K562 (cell line): ENCODE results near the gene ARID3B. TPM values are rescaled to one million over a fixed set of nuclear protein-coding genes. Genes with fewer than 3 reads are reported as not detected.

Source experiments
- ATAC-seq: fragments of 200-7000 bp; cut with Tn5 transposase; 3 replicates; pipeline ENCODE4 v1.9.1; 2020; ENCODE audit warnings: moderate library complexity
- BruUV-seq: library from RNA; stranded (reverse); fragments of 400-500 nt; replicated peaks from 2 replicates; lab custom pipeline; 2021; lab: Mats Ljungman, UMichigan
- CTCF ChIA-PET: fragments of 300-600 bp; formaldehyde crosslinking; extraction: SDS; loops from one replicate; lab custom pipeline; 2021; ENCODE audit warnings: low intra/inter-chr PET ratio; lab: Yijun Ruan, JAX
- POLR2A ChIA-PET: fragments of 300-600, 350-650 bp; sonication (Branson Sonifier 250); formaldehyde crosslinking; extraction: SDS; loops from one replicate; lab custom pipeline; 2021; ENCODE audit warnings: antibody characterized with exemption, inconsistent platforms; lab: Yijun Ruan, JAX
- DNase-seq, 4 experiments: peaks; one replicate each; pipeline versions ENCODE4 v3.0.0 to v3.0.0-alpha.2; 2011 to 2018; ENCODE audit warnings: low spot score in 3 of 4, mixed read lengths in 3 of 4; ENCODE audit errors: extremely low read depth in 1 of 4
- FAIRE-seq: peaks from 2 replicates; lab custom pipeline; 2011; peaks lifted over from hg19 to GRCh38; lab: Jason Lieb, UNC
- H2AFZ ChIP-seq: 2 replicates; pipeline ENCODE4 v1.6.0; 2011; ENCODE audit warnings: low read depth, low read length, control low read depth, inconsistent platforms
- H3K27ac ChIP-seq: fragments of 200-600 bp; 3 replicates; pipeline ENCODE4 v1.8.0; 2011; ENCODE audit warnings: low read depth, mild to moderate bottlenecking, control low read depth, inconsistent platforms, low read length, moderate library complexity, mixed read lengths; ENCODE audit errors: extremely low read depth
- H3K27me3 ChIP-seq, 2 experiments: fragments of 300-600 bp in 1 of 2; 2 replicates in 1 of 2; 3 replicates in 1 of 2; pipeline versions ENCODE4 v1.6.0 to v1.8.0; 2011; ENCODE audit warnings: inconsistent platforms in 2 of 2, low read length in 2 of 2, mild to moderate bottlenecking in 1 of 2, mixed read lengths in 1 of 2, moderate library complexity in 1 of 2; ENCODE audit not compliant: control insufficient read depth in 2 of 2, insufficient read depth in 2 of 2
- H3K36me3 ChIP-seq: fragments of 300-600 bp; 3 replicates; pipeline ENCODE4 v1.8.0; 2011; ENCODE audit warnings: mild to moderate bottlenecking, low read length, inconsistent platforms; ENCODE audit not compliant: control insufficient read depth, insufficient read depth
- H3K4me1 ChIP-seq, 2 experiments: fragments of 200-600 bp in 1 of 2; replicated peaks in 1 of 2; 2 replicates in 1 of 2; 3 replicates in 1 of 2; pipeline versions ENCODE4 v1.5.1 to v1.8.0; 2011; ENCODE audit warnings: inconsistent platforms in 2 of 2, low read length in 2 of 2, mild to moderate bottlenecking in 1 of 2, mixed read lengths in 1 of 2, moderate library complexity in 1 of 2; ENCODE audit not compliant: control insufficient read depth in 2 of 2, insufficient read depth in 2 of 2
- H3K4me2 ChIP-seq: 2 replicates; pipeline ENCODE4 v1.6.1; 2011; ENCODE audit warnings: low read length, control low read depth, inconsistent platforms, mixed read lengths; ENCODE audit not compliant: insufficient read depth
- H3K4me3 ChIP-seq: fragments of 200-600 bp; sonication (generic), shearing (Covaris generic); 2 replicates; pipeline ENCODE4 v1.5.1; 2016; ENCODE audit warnings: control low read depth, inconsistent platforms
- H3K79me2 ChIP-seq: fragments of 200-600 bp; 3 replicates; pipeline ENCODE4 v1.8.0; 2011; ENCODE audit warnings: low read length, inconsistent platforms; ENCODE audit not compliant: control insufficient read depth, insufficient read depth
- H3K9ac ChIP-seq, 2 experiments: 2 replicates each; pipeline versions ENCODE4 v1.6.0 to v1.6.1; 2011; ENCODE audit warnings: low read depth in 2 of 2, low read length in 2 of 2, control low read depth in 1 of 2, inconsistent platforms in 1 of 2, mild to moderate bottlenecking in 1 of 2, mixed read lengths in 1 of 2; ENCODE audit not compliant: insufficient read depth in 1 of 2
- H3K9me1 ChIP-seq: one replicate; pipeline ENCODE4 v1.6.0; 2011; ENCODE audit warnings: inconsistent platforms, mild to moderate bottlenecking, low read length, moderate library complexity; ENCODE audit not compliant: control insufficient read depth, insufficient read depth
- H3K9me3 ChIP-seq: replicated peaks from 2 replicates; pipeline ENCODE4 v1.5.1; 2011; ENCODE audit warnings: low read depth, low read length, inconsistent platforms; ENCODE audit not compliant: control insufficient read depth, insufficient read depth
- H4K20me1 ChIP-seq: replicated peaks from 2 replicates; pipeline ENCODE4 v1.6.1; 2011; ENCODE audit warnings: low read length, inconsistent platforms, mixed read lengths; ENCODE audit not compliant: control insufficient read depth, insufficient read depth
- AFF4 ChIP-seq: sonication (generic); formaldehyde crosslinking; IDR thresholded peaks from 2 replicates; pipeline ENCODE4 v1.8.0; 2023; ENCODE audit warnings: mild to moderate bottlenecking, missing genetic modification reagents
- BRD9 ChIP-seq: fragments of 450-650 bp; IDR thresholded peaks from 2 replicates; pipeline ENCODE4 v1.6.1; 2018; ENCODE audit warnings: low read depth; ENCODE audit not compliant: partially characterized antibody
- MCM2 ChIP-seq: fragments of 450-650 bp; IDR thresholded peaks from 2 replicates; pipeline ENCODE4 v1.6.1; 2017; ENCODE audit warnings: low read depth, mild to moderate bottlenecking
- MITF ChIP-seq: IDR thresholded peaks from 2 replicates; pipeline ENCODE4 v1.6.1; 2014; ENCODE audit warnings: antibody characterized with exemption
- MTF1 ChIP-seq: fragments of 250-450 bp; sonication (Bioruptor Pico); IDR thresholded peaks from 2 replicates; pipeline ENCODE4 v1.9.0; 2021; ENCODE audit warnings: moderate library complexity, mild to moderate bottlenecking, inconsistent platforms, borderline replicate concordance
- PBX2 ChIP-seq, 2 experiments: IDR thresholded peaks in 1 of 2; conservative IDR thresholded peaks in 1 of 2; 2 replicates each; pipeline ENCODE4 v1.6.1; 2016; ENCODE audit warnings: low read depth in 2 of 2, mild to moderate bottlenecking in 1 of 2, missing compliant biosample characterization in 1 of 2, missing genetic modification characterization in 1 of 2, moderate library complexity in 1 of 2
- RNF2 ChIP-seq: sonication (generic); IDR thresholded peaks from 2 replicates; pipeline ENCODE4 v1.6.1; 2016
- SLC30A9 ChIP-seq: fragments of 250-450 bp; sonication (Bioruptor Pico); IDR thresholded peaks from 2 replicates; pipeline ENCODE4 v1.8.0; 2022; ENCODE audit warnings: mild to moderate bottlenecking, moderate library complexity
- SP1 ChIP-seq: sonication (generic); formaldehyde crosslinking; IDR thresholded peaks from 2 replicates; pipeline ENCODE4 v1.8.1; 2022; ENCODE audit warnings: mild to moderate bottlenecking, missing genetic modification reagents
- SRF ChIP-seq, 2 experiments: fragments of 250-450, 450-650 bp in 1 of 2; sonication (Bioruptor Pico) in 1 of 2; sonication (generic) in 1 of 2; formaldehyde crosslinking; IDR thresholded peaks; 2 replicates each; pipeline versions ENCODE4 v1.5.0 to v1.5.1; 2020 to 2022; ENCODE audit warnings: mild to moderate bottlenecking in 1 of 2, missing genetic modification reagents in 1 of 2
- TAF7 ChIP-seq: fragments of 450-650 bp; IDR thresholded peaks from 2 replicates; pipeline ENCODE4 v1.6.1; 2016; ENCODE audit warnings: missing genetic modification characterization, missing compliant biosample characterization
- ZFX ChIP-seq: sonication (generic); formaldehyde crosslinking; IDR thresholded peaks from 2 replicates; pipeline ENCODE4 v1.8.0; 2022; ENCODE audit warnings: mild to moderate bottlenecking, missing genetic modification reagents, moderate library complexity
- WGBS: fragments of 100-300 bp; shearing (Covaris generic); methylation state at CpG from one replicate; pipeline ENCODE4 v1.1.6; 2016; ENCODE audit warnings: low coverage, mixed read lengths; ENCODE audit not compliant: insufficient coverage; ENCODE audit errors: missing lambda C conversion rate; 5-methylcytosine and 5-hydroxymethylcytosine counted together
- in situ Hi-C: fragments of 300-500 bp; cut with MboI; formaldehyde crosslinking; loops from 4 replicates; pipeline ENCODE4 v1.15.0; 2018; ENCODE audit warnings: inconsistent platforms, mixed read lengths
- intact Hi-C: fragments of 100-400 bp; cut with micrococcal nuclease; formaldehyde crosslinking; loops from 2 replicates; pipeline ENCODE4 v1.14.2; 2022
- polyA plus RNA-seq, 8 experiments: library from polyadenylated mRNA; depleted of rRNA in 4 of 8; stranded (reverse) in 5 of 8; unstranded in 3 of 8; fragments of >200 nt; fragmentation: Nextera tagmentation in 2 of 8; fragmentation: Illumina TruSeq in 1 of 8; extraction: Ambion mirVana in 2 of 8; extraction: Trizol in 1 of 8; gene quantifications; 2 replicates each; pipeline versions ENCODE4 v1.2.1 to v1.2.3, GENCODE V29; 2011 to 2014; ENCODE audit warnings: inconsistent platforms in 1 of 8, missing spikeins in 1 of 8
- total RNA-seq, 7 experiments: library from RNA; depleted of rRNA in 6 of 7; stranded (reverse); fragments of >200 nt in 6 of 7; fragmentation: Illumina TruSeq in 2 of 7; extraction: Trizol in 2 of 7; gene quantifications; 2 replicates each; pipeline versions ENCODE4 v1.2.1 to v1.2.3, GENCODE V29; 2011 to 2021; ENCODE audit warnings: low replicate concordance in 1 of 7

The ARID3B gene
- total and polyA plus RNA-seq, 9 of the 15 experiments (the other 6 are each of a cell fraction or from before 2014, with no cell fraction given) = 0.32 to 15.1 (median 7.1) TPM

GRCh38 chr15:74540161-74540760, 759 bp upstream of the ARID3B start:
- Histone ChIP-seq H3K9me3 (no peaks in the 10 kb centered on the region), H3K4me1 (peaks cover 17 to 27% of the 10 kb centered on the region in 2 experiments), H3K9ac (peak overlapping the region; percentile 90 to 97), H3K27ac (peak overlapping the region; percentile 100), H3K36me3 (peaks cover 8% of the 10 kb centered on the region; the same call in 1 of the 3 replicates), H3K9me1 (no peaks in the 10 kb centered on the region), H3K79me2 (peaks cover 33% of the 10 kb centered on the region), H3K27me3 (no peaks in the 10 kb centered on the region), H3K4me2 (peak overlapping the region; percentile 98), H3K4me3 (peak overlapping the region; percentile 90), H2AFZ (peak overlapping the region; percentile 94), H4K20me1 (peaks cover 19% of the 10 kb centered on the region)
- DNase-seq = peak in 2 of 4 experiments; percentile 22 to 39
- TSS peak; percentile 94 for BruUV-seq
- intact Hi-C loops (loop anchor here (1.0 to 5.0 kb wide), 2 partner anchors 75 to 78 kb away; partner anchors contain the start of genes CLK3 and UBL7), in situ Hi-C loops (no loop called here)
- CTCF ChIA-PET = interaction anchor here (0.8 kb wide), 1 partner anchor 92 kb away, joined by 4 read pairs; no protein-coding TSS in a partner anchor
- WGBS = 1% methylated on average over 17 of the region's 17 CpGs
- peak; percentile 8 for ATAC-seq
- FAIRE-seq = peak; percentile 29
- POLR2A ChIA-PET = interaction anchor here (0.6 to 1.5 kb wide), 15 partner anchors 10 to 156 kb away, joined by 3 to 6 read pairs (median 3); partner anchors contain the start of gene UBL7
- TF ChIP-seq PBX2 (CRISPR knock-in tag; IDR thresholded peaks at IDR 0.05; ENCODE audit: low read depth) (no peak), PBX2 (tag; conservative IDR thresholded peaks at IDR 0.05; ENCODE audit: low read depth) (no peak), SRF (CRISPR knock-in tag; IDR thresholded peaks at IDR 0.05) (no peak), SLC30A9 (CRISPR knock-in tag) (no peak), RNF2 (no peak), ZFX (0 out of 2 replicates have a peak, but pooled peaks have one; percentile 12), SP1 (CRISPR knock-in tag) (no peak; the same call in 1 of the 2 replicates), MTF1 (no peak), AFF4 (CRISPR knock-in tag) (peak; percentile 31; the same call in 1 of the 2 replicates), TAF7 (tag) (no peak), MITF (no peak), BRD9 (no peak), MCM2 (no peak)
